ENCODE data around the gene FBLN5.

DNA sequence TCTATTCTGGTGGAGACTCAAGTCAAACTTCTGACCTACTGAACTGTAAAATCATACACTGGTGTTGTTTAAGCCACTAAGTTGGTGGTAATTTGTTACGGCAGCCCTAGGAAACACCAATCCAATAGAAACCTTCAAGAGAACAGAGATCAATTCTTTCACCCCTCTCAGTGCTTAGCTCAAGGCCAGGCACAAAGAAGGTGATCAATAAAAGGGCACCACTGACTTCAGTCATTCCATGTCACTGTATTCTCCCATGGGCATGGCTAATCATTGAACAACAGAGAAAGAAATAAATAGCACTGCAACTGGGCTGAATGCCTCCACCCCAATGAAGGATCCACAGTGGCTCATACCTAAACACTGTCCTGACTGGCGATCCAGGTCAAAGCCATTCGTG is 7.3 kb downstream of the FBLN5 start:
- TF ChIP-seq, protein P1, sequence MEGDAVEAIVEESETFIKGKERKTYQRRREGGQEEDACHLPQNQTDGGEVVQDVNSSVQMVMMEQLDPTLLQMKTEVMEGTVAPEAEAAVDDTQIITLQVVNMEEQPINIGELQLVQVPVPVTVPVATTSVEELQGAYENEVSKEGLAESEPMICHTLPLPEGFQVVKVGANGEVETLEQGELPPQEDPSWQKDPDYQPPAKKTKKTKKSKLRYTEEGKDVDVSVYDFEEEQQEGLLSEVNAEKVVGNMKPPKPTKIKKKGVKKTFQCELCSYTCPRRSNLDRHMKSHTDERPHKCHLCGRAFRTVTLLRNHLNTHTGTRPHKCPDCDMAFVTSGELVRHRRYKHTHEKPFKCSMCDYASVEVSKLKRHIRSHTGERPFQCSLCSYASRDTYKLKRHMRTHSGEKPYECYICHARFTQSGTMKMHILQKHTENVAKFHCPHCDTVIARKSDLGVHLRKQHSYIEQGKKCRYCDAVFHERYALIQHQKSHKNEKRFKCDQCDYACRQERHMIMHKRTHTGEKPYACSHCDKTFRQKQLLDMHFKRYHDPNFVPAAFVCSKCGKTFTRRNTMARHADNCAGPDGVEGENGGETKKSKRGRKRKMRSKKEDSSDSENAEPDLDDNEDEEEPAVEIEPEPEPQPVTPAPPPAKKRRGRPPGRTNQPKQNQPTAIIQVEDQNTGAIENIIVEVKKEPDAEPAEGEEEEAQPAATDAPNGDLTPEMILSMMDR (IDR thresholded peaks at IDR 0.05), result no peak
- no peak for TF ChIP-seq POLR2A (IDR thresholded peaks at IDR 0.05)

All from right lobe of liver (tissue), 4 donors.